ENCODE results near the gene C15orf61. TPM values are rescaled to one million over a fixed set of nuclear protein-coding genes. Genes with fewer than 3 reads are reported as not detected.

The C15orf61 gene
- total RNA-seq, 1 donor from 2014 or later: 4.5 TPM

DNA sequence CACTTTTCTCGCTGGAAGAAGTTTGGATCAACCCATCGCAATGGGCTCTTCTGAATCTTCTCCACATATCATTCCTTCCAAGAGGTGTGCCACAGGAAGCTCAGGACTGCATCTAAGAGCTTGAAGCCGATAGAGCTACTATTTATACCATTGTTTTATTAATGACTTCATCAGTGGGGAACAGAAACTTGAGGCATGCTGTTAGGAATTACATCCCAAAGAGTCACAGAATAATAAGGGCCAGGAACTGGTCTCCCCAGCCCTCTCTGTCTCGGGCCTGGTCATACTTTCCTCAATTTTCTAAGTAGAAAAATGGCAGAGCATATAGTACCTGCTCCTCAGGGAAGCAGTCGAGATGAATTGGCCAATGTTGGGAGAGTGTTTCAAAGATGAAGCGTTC lies 16.9 kb upstream of the C15orf61 start:
- Mint-ChIP-seq H3K27me3 (ENCODE audit: unreplicated experiment) (no peaks in the 10 kb centered on the region), H3K4me1 (ENCODE audit: unreplicated experiment) (peaks cover 9% of the 10 kb centered on the region), H3K36me3 (ENCODE audit: low read depth, unreplicated experiment) (no peaks in the 10 kb centered on the region), H3K4me3 (ENCODE audit: unreplicated experiment) (no peak overlapping the region), H3K9me3 (ENCODE audit: unreplicated experiment) (no peaks in the 10 kb centered on the region), H3K27ac (ENCODE audit: unreplicated experiment) (no peak overlapping the region)
- DNase-seq (ENCODE audit: low spot score): no peak
- TF ChIP-seq, protein P1, sequence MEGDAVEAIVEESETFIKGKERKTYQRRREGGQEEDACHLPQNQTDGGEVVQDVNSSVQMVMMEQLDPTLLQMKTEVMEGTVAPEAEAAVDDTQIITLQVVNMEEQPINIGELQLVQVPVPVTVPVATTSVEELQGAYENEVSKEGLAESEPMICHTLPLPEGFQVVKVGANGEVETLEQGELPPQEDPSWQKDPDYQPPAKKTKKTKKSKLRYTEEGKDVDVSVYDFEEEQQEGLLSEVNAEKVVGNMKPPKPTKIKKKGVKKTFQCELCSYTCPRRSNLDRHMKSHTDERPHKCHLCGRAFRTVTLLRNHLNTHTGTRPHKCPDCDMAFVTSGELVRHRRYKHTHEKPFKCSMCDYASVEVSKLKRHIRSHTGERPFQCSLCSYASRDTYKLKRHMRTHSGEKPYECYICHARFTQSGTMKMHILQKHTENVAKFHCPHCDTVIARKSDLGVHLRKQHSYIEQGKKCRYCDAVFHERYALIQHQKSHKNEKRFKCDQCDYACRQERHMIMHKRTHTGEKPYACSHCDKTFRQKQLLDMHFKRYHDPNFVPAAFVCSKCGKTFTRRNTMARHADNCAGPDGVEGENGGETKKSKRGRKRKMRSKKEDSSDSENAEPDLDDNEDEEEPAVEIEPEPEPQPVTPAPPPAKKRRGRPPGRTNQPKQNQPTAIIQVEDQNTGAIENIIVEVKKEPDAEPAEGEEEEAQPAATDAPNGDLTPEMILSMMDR (IDR thresholded peaks at IDR 0.05; ENCODE audit: unreplicated experiment): no peak

DNA sequence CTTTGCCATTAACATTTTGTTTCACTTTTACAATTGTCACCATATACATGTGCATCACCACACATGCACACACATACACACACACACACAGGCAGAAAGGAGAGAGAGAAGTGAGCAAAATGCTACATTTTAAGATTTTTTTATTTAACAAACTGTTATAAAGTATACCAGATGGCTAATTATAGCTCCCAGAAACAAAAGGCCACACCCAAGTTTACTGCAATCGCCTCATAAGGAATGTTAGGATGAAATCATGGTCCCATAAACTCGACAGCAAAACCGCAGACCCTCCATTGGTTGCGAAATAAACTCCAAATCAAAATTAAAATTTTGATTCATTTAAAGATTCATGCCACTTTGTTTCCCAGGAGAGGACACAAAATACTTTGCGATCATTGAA lies 16.1 kb upstream of the C15orf61 start:
- no peak overlapping the region for H3K27ac Mint-ChIP-seq (ENCODE audit: unreplicated experiment)
- no peak for DNase-seq (ENCODE audit: low spot score)
- TF ChIP-seq, protein P1 (IDR thresholded peaks at IDR 0.05; ENCODE audit: unreplicated experiment): no peak
- H3K36me3 Mint-ChIP-seq (ENCODE audit: low read depth, unreplicated experiment): no peaks in the 10 kb centered on the region
- H3K4me1 Mint-ChIP-seq (ENCODE audit: unreplicated experiment): peaks cover 9% of the 10 kb centered on the region
- no peaks in the 10 kb centered on the region for H3K27me3 Mint-ChIP-seq (ENCODE audit: unreplicated experiment)
- H3K4me3 Mint-ChIP-seq (ENCODE audit: unreplicated experiment): no peak overlapping the region
- H3K9me3 Mint-ChIP-seq (ENCODE audit: unreplicated experiment): no peaks in the 10 kb centered on the region

DNA sequence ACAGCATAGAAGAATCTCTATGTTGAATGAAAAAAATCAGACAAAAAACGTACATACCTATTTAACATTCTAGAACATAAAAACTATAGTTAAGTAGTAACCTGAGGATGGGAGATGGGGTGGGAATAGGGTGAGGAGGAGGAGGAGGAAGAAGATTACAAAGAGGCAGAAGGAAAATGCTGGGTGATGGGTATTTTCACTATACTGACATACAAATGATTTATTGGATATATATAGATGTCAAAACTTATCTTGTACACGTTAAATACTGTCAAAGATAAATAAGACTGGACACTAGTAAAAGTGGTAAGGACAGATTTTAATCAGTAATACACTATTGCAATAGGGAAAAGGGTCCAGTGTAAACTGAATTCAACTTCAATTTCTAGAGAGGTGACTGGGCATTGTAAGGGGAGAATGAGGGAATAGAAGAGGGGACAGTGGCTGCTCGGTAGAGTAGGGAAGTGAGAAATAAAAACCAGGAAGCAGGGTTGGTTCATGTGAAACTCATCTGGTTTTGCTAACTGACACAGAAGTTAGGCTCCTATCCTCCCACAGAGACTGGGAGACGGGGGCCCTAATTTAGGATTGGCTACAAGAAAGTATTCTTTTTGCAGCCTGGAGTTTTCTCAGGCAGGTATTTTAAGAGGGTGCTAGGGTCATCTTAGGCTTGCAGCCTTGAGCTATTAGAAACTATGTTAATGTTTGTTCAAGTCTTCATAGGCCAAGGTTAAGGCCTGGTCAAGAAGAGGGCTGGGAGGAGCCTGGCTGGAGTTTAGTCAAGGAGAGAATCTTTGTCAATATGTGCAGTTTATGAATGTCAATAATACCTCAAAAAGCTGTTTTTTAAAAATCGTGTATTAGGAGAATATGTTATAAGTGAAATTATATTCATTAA lies 15.0 kb upstream of the C15orf61 start:
- Mint-ChIP-seq H3K36me3 (ENCODE audit: low read depth, unreplicated experiment) (no peaks in the 10 kb centered on the region), H3K9me3 (ENCODE audit: unreplicated experiment) (no peaks in the 10 kb centered on the region), H3K4me1 (ENCODE audit: unreplicated experiment) (peaks cover 9% of the 10 kb centered on the region), H3K27ac (ENCODE audit: unreplicated experiment) (no peak overlapping the region), H3K27me3 (ENCODE audit: unreplicated experiment) (no peaks in the 10 kb centered on the region), H3K4me3 (ENCODE audit: unreplicated experiment) (no peak overlapping the region)
- TF ChIP-seq, protein P1 (IDR thresholded peaks at IDR 0.05; ENCODE audit: unreplicated experiment): no peak
- DNase-seq (ENCODE audit: low spot score): no peak

DNA sequence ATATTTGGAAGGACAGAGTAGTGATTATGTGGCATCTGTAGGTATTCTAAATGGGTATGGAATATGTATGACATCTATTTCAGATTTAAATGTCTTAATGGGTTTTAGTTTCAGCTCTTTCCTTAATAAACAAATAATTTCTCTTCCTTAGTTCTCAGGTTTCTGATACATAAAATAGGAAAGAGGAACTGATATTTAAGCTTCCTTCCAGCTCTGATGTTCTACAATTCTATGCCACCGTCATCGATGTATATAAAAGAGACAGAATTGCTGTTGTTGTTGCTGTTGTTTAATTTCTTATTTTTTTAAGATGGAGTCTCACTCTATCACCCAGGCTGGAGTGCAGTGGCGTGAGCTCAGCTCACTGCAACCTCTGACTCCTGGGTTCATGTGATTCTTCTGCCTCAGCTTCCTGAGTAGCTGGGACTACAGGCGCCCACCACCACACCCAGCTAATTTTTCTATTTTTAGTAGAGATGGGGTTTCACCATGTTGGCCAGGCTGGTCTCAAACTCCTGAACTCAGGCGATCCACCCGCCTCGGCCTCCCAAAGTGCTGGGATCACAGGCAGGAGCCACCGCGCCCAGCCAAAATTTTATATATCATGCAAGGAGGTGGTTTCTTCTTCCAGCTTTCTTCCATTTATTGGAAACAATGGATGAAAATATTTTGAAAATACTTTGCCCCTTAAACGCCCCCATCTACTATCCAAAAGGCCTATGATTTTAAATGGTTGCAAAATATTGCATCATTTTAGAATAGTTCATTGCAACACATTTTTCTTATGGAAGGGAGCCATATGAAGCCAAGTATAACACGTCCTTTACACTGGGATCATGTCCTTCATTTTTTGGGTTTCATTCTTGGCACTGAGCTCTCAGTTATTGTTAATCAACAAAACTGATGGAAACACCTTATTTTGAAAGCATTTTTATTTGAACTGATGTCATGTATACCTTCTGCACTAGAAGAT lies 13.9 kb upstream of the C15orf61 start:
- Mint-ChIP-seq H3K36me3 (ENCODE audit: low read depth, unreplicated experiment) (no peaks in the 10 kb centered on the region), H3K9me3 (ENCODE audit: unreplicated experiment) (no peaks in the 10 kb centered on the region), H3K4me3 (ENCODE audit: unreplicated experiment) (no peak overlapping the region), H3K27me3 (ENCODE audit: unreplicated experiment) (no peaks in the 10 kb centered on the region), H3K4me1 (ENCODE audit: unreplicated experiment) (peaks cover 4% of the 10 kb centered on the region), H3K27ac (ENCODE audit: unreplicated experiment) (no peak overlapping the region)
- TF ChIP-seq, protein P1 (IDR thresholded peaks at IDR 0.05; ENCODE audit: unreplicated experiment): no peak
- no peak for DNase-seq (ENCODE audit: low spot score)
